Measurements from ENCODE around the gene CCDC81.
A peak's percentile ranks its signal among the peaks of the same experiment; 100 is the strongest.

Gene CCDC81

GRCh38 chr11:86442827-86443226 is 68.1 kb downstream of the CCDC81 start:
- DNase-seq: no peak

GRCh38 chr11:86443415-86443814 is 68.7 kb downstream of the CCDC81 start:
- no peak for DNase-seq

GRCh38 chr11:86444981-86445380 is 70.3 kb downstream of the CCDC81 start:
- DNase-seq: no peak

GRCh38 chr11:86446163-86446923 is 71.7 kb downstream of the CCDC81 start:
- DNase-seq: no peak

GRCh38 chr11:86446924-86447285 is 72.2 kb downstream of the CCDC81 start:
- no peak for DNase-seq

- DNase-seq: no peak
Measured at GRCh38 chr11:86447763-86448480, 73.2 kb downstream of the CCDC81 start.

- DNase-seq: no peak
Measured at GRCh38 chr11:86449993-86450629, 75.4 kb downstream of the CCDC81 start.

- no peak for DNase-seq
Measured at GRCh38 chr11:86453290-86454030, 78.8 kb downstream of the CCDC81 start.

- DNase-seq: peak; percentile 64 to 74
Measured at GRCh38 chr11:86456075-86456939, 81.6 kb downstream of the CCDC81 start.

GRCh38 chr11:86458294-86459001 is 83.8 kb downstream of the CCDC81 start:
- DNase-seq: no peak

- DNase-seq: no peak
Measured at GRCh38 chr11:86459002-86459385, 84.3 kb downstream of the CCDC81 start.

- DNase-seq: no peak
Measured at GRCh38 chr11:86459682-86460460, 85.2 kb downstream of the CCDC81 start.

GRCh38 chr11:86460461-86461385 is 86.0 kb downstream of the CCDC81 start:
- no peak for DNase-seq

- DNase-seq: no peak
Measured at GRCh38 chr11:86461892-86462291, 87.2 kb downstream of the CCDC81 start.

GRCh38 chr11:86463120-86463519 is 88.4 kb downstream of the CCDC81 start:
- DNase-seq: no peak

GRCh38 chr11:86463955-86464354 is 89.3 kb downstream of the CCDC81 start:
- DNase-seq: no peak

GRCh38 chr11:86464509-86465221 is 90.0 kb downstream of the CCDC81 start:
- no peak for DNase-seq

- no peak for DNase-seq
Measured at GRCh38 chr11:86468169-86468568, 93.5 kb downstream of the CCDC81 start.
